ENCODE data around the gene CYP1B1.

Gene CYP1B1

DNA sequence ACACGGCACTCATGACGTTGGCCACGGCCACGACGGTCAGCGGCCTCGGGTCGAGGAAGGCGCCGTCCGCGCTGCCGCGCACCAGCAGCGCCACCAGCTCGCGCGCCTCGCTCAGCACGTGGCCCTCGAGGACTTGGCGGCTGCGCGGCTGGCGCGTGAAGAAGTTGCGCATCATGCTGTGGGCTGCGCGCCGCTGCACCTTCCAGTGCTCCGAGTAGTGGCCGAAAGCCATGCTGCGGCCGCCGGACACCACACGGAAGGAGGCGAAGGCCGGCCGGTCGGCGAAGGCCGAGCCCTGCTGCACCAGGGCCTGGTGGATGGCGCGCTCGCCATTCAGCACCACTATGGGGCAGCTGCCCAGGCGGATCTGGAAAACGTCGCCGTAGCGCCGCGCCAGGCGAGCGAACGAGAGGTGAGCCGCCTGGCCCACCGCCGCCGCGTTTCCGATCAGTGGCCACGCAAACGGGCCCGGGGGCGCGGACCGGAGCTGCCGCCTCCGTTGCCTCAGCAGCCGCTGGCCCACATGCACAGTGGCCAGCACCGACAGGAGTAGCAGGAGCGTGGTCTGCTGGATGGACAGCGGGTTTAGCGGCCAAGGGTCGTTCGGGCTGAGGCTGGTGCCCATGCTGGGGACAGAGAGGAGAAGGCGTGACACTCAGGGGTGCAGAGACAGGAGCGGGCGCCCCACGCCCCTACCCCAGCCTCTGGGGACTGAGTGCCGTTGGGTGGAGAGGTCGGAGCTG is 1.0 kb downstream of the CYP1B1 start:
- no peak for DNase-seq

DNA sequence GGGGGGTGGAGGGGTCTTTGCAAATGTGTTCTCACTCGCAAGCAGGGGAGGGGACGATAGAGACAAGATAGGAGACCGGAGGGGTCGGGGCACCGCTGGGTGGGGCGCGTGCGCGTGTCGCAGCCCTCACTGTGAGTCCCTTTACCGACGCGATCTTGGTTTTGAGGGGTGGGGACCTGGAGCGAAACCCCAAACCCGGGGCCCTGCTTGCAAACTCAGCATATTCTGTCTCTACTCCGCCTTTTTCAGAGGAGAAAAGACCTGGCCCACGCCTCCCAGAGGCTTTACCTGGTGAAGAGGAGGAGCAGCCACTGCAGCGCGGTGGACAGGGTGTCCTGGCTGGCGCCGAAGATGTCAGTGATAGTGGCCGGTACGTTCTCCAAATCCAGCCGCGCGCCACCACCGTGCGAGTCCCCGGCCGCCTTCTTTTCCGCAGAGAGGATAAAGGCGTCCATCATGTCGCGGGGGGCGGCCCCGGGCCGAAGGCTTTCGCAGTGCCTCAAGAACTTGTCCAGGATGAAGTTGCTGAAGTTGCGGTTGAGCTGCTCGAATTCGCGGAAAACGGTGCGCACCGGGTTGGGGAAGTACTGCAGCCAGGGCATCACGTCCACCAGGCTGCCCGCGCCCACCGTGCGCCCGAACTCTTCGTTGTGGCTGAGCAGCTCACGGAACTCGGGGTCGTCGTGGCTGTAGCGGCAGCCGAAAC is 1.7 kb downstream of the CYP1B1 start:
- DNase-seq = no peak

DNA sequence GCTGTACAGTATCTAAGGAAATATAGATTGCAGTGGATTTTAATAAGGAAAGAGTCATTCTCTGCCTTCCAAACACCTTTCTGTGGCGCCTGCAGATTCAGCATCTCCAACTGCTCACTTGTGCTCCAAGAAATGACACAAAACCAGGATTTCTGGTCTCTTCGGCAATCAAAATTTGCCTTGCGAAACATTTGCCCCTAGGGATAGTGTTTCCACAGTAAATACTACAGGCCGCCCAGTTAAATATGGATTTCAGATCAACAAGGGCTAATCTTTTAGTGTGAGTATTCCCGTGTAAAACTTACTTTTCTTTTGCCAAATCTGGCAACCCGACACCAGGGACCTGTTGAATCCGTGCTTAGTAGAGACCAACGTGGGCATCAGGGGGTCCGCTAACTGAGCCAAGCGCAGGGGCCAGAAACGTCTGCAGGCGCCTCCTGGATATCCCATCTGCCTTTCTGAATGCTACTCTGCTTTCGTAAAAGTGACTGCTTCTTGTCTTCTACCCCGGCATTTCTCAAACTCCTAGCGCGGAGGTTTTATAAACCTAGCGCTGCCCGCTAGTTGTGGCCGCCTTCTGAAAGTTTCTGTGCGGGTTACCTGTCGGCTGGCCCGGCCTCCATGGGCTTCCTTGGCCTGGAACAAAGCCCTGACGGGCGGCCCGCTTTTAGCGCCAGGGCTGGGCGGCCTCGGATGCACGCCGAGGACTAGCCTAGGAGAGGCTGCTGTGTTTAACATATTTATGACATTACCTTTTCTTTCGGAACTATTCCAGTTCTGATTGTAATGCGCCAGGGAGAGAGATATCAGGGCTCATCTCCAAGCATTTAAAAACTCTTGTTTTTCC is 2.5 kb downstream of the CYP1B1 start:
- no peak for DNase-seq

DNA sequence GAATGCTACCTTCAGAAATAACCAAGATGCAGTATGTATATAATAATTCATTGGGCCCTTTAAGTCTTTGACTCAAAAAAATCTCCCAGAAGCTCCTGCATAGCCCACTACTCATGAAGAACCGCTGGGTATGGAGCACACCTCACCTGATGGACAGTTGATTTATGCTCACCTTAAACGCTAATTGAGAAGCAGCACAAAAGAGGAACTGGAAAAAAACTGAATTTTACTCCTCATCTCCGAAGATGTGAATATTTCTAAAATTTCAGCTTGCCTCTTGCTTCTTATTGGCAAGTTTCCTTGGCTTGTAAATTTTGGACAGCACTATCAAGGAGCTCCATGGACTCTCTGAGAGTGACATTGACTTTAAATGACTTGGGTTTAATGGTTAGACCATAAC is 5.5 kb downstream of the CYP1B1 start:
- no peak for DNase-seq

DNA sequence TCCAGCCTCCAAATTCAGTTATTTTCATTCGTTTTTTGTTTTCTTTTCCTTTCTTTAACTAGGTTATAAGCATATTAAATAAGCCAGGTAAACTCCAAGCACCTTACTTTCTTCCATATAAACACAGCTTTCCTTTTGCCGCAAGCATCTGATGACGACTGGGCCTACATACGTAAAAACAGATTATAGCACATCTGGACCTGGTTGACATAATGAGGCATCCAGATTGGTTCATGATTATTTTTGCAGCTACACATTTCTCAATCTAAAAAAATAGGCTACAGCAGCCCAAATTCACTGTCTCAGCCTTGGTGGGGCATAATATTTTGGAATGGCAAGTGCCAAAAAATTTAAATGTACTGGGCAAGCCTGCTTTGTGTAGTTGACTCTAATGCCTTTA is 7.7 kb downstream of the CYP1B1 start:
- DNase-seq = no peak

DNA sequence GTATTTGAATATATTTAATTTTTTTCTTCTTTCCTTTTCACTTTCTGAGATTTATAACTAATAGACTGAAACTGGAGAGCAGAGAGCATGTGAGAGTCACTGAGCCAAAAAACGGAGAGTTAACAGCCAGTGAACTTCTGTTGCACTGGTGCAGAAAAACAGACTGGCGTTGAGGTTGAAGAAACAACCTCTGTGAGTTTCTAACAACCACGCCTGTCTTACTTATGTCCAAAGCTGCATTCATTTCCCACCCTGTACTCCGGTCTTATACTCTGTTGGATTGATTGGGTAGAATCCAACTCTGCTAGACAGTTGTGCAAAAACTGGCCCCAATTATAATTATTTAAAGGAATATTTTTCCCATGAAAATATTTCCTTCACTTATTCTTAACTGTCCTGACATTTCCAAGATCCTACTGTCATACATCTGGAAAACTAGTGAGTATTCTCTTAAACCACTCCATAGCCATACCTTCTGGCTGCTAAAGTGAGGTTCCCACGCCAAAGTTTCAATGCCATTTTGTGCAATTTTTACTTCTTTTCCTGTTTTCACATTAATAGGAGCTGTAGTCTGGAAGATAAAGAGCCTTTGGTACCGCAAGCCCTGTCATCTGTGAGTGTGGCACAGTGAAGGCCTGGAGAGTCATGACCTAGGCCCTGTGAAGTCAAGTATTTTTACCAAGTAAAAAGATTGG is 9.4 kb downstream of the CYP1B1 start:
- no peak for DNase-seq

DNA sequence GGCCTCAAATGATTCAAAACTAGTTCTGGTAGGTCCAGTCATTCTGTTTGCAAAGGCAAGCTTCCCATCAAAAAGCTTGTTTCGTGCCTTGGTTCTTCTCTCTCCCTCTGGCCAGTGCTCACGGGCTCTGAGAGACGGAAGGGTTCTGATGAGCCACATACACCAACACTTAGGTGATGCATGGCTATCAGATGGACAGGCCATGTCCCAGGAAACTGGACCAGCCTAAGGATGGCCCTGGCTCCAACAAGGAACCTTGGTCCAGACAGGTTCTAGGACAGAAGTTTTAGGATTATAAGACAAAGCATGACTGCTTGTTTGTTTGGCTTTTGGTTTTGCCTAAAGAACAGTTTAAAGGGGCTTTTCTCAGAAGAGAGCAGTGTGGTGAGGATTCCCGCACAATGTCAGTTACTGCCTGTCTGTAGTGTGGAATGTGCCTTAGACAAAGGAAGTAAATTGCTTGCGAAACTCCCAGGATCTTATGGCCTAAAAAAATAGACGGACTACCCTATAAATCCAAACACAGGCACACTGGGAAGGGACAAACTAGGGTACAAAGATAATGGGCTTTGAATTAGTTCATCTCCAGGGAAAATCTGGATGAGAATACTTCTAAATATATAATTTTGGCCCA is 10.3 kb downstream of the CYP1B1 start:
- no peak for DNase-seq

DNA sequence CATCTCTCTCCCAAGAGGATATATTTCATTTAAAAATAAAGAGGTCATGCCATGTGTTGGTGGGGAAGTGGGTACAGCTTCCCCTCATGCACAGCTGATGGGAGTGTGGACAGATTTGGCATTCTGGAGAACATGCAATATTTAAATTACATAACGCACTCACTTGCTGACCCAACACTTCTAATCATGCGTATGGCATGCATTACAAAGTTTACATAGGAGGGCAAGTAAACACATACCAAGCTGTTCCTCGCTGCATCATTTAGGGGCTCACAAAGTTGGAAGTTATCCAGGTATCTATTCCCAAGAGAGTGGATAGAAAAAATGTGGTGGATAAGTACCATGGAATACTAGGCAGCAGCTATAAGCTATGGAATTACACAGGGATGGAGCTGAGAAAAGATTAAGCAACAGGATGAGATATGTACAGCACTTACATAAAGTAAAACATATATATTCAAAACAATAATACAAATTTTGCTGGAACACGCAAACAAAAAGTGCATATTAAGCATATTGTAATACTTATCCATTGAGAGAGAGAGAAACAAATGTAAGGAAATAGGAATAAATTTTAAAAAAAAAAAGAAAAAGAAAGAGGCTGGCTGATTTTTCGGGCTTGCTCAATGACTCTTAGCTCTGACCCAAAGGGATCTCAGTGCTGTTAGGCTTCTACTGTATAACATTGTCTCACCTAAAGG is 11.0 kb downstream of the CYP1B1 start:
- DNase-seq = no peak

DNA sequence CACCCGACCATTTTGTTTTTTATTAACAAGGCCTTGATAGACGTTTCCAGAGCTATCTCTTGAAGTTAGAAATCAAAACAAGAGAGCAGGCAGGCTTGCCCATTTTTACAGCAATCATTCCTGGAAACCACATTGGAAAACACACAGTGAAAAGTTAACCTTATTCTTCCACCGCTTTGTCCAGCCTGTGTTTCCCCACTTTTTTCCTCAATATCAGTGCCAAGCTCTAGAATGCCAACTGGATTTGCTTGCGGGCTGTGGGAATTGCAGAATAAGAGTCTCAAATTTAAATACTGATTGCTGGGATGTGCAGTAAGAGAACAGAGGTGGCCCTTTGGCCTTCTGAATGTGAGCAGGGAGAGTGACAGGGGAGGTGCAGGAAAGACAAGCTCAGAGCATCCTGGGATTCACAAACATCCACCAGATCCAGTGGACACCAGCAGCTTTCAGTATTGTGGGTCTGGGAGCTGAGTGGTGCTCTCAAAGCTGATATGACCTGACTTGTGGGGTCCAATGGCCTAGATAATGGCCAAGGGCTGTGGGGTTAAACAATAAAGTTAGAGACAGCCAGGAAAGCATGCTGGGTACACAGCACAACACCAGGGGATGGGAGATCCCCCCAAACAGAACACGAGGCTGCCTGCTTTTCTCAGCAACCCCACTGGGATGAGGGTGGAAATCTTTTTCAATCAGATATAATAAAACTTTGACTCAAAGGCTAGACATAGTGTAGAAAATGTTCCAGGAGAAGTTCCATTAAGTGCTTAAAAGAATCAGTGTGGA is 15.5 kb downstream of the CYP1B1 start:
- DNase-seq = no peak

DNA sequence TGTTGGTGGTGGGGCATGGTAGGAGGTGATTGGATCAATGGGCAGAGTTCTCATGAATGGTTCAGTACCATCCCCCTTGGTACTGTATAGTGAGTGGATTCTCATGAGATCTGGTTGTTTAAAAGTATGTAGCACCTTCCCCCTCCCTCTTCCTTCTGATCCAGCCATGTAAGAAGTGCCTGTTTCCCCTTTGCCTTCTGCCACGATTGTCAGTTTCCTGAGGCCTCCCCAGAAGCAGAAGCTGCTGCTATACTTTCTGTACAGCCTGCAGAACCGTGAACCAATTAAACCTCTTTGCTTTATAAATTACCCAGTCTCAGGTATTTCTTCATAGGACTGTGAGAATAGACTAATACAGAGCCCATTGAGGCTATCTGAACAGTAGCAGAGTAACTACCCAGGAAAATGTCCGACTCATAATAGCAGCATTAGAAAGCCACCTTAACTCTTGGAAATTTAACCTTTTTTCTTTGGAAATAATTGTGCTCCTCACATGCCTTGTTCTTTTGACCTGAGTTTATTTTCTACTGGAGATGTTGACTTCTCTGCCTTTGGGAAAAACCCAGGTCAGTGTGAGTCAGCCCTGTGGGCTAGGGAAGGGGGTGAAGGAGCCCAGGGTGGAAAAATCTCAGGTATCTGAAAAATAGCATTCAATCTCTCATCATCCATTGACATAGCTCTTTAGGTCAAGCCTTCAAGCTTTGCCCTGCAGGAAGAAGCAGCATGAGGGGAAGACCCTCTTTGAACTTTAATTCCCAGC is 18.1 kb downstream of the CYP1B1 start:
- no peak for DNase-seq

DNA sequence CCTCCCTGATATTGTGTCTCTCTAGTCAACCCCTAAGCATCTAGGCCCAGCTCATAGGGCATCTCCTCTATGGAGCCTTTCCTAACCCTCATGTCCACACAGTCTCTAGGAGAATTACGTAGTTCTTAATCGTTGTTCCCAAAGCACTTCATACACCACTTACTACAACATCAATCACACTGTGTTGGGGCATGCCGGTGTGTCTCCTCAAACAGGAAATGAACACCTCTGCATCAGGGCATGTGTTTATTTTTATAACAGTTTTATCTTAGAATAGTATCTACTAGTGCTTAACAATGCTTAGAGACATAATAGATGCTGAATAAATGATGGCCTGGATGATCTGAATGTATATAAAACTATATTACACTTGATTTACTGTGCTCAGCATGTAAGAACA is 19.7 kb downstream of the CYP1B1 start:
- no peak for DNase-seq

DNA sequence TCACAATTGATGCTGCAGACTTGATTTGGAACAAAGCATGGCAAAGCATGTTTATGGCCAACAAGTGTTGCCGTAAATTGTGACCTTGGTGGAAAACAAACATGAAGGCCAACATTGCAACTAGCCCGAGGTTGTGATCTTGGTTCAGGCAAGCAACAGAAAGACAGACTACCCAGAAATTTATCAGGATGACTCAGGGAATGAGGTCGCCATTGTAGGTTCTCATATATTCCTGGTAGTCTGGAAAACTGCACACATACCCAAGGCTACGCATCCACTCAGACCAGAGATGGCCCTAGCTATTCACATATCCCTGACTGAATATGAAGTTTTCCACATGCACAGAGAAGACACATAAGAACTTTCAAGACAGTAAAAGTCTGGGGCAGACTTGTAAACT is 30.1 kb downstream of the CYP1B1 start:
- DNase-seq = no peak

DNA sequence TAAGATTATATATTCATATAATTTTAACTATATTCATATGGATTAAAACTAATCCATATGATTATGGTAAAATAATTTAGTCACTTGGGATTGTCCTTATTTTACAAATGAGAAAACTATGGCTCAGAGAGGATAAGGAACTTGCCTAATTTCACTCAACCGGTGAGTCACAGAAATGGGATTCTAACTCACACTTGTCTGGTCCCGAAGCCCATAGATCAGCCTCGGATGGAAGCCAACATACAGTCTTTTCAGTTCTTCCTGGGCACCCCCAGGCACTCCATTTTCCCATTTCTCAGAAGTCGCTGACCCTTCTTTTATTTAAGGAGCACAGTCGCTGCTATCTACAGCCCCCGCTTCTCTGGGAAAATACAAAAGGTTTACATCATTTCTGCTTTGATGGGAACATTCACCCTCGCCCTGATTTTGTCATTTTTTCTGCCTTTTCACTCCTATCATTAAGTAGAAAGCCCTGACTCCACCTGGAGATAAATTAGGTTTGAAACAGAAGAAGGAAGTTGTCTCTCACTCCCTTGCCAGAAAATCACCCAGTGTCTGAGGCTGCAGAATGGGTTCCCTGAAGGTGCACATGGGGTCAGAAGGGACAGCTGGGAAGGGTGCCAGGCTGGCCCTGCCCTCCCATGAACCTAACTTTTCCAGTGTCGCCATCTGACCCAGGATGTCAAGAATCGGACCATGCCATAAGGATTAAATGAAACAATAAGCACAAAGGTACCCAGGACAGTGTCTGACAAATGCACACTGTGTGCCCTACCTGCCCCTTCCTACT is 36.6 kb downstream of the CYP1B1 start:
- DNase-seq = no peak

DNA sequence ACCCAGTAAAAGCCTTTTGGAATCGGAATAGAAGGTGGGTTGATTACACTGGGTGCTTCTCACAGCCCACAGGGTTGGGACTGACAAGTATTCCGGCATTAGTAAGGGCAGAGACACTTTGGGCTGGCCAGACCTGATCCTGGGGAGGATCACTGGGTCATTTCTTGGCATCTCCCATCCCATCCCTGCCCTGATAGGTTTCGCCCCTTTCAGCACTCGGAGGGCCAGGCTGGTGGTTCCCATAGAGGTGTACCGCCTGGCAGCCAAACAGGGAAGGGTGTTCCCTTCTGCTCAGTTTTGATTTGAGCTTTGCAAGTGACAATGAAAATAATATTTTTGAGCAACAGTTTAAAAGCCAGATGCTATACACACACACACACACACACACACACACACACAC is 37.3 kb downstream of the CYP1B1 start:
- DNase-seq = no peak

DNA sequence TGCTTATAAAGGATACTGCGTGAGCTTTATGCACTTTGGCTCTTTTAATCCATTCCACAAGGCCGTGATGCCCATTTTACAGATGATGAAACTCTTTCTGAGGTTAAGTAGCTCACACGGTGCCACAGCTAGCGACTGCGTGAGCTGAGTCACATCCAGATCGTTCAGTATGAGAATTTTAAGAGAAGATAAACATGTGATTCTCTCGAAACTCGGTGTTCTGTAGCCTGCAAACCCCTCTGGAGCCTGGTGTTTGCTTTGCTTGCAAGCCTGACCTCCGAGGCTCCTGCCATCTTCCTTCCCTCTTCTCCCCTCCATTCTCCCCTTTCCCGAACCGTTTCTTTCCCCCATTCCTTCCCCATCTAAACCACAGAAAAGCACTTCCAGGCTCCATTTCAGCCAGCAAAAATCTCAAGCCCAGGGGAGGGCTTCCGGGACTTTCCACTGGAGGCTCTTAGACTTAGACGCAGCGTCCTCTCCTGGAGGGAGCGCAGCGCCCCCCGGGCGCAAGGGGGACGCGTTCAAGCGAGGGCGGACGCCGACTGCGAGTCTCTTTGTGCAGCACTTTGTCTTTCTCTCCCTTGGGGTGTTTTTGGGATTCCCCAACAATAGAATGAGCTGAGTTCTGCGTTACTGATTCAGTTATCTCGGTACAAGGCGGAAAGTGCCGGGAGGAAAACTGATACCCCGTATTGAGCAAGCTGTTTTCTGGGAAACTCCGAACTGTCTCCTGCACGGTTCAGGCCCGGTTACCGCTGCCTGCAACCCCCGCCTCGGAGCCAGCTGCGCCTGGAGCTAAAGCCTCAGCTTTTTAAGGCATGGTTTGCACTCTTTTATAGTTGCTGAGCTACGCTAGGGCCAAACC is 38.0 kb downstream of the CYP1B1 start:
- DNase-seq = peak; percentile 2

DNA sequence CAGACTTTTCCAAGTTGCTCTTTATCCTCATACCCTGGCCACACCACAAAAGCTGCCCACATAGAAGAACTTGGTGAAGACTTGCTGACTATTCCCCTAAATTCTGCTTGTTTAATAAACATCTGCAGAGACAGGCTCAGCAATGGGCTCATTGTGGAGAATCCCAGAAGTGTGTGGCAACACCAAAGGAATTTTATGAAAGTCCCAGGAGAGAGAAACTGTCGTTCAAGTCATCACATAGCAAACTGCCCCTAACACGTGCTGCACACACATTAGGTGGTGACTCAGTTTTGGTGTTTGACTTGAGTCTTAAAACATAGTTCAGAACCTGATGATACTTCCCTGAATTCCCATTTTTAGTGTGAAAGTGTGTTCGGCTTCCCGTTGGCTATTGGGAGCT is 38.6 kb downstream of the CYP1B1 start:
- no peak for DNase-seq

DNA sequence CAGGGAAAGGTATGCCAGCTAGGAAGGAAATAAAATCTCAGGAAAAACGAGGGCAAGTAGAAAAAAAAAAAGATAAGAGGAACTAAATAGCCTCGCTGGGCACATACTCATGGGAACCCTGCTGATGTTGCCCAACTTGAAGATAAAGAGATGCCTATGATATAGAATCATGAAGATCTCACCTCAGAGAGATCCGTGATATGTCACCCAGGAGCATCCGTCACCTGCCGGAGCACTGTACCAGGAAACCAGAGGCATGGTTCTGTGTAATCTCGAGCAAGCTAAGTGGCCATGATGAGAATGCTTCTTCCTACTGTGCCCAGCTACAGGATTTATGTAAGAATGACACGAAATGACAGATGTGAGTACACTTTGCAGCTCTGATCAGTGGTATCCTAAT is 40.0 kb downstream of the CYP1B1 start:
- DNase-seq = no peak

DNA sequence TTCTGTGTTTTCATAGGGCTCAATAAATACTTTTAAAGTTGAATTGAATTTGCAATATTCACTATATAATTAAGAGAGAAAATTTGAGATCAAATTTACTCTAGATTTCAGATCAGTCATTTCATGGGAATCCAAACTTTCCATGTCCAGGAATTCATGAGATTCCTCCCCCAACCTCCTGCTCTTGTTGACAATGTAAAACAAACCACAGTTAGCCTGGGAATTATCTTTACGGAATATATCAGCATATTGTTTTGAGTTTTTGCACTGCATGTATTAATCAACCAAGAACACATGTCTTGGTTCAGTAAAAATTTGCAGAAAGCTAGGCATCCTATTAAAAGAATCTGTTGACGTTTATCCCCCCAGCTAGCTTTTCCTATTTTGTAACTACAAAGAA is 42.3 kb downstream of the CYP1B1 start:
- DNase-seq = no peak

DNA sequence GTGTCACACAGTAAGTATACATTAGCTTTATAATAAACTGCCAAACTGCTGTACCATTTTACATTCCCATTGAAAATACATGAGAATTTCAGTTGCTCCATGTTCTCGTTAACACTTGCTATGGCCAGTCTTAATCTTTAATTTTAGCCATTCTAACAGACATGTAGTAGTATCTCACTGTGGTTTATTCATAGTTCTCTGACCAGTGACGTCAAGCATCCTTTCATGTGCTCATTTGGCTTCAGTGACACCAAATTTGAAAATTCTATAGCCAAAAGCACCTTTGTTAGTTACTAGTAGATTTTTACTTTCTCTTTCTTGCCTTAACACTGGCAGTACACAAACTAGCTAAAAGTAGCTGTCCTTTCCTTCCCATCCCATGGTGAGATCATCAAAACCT is 43.0 kb downstream of the CYP1B1 start:
- no peak for DNase-seq

All from DMS79 (cell line).